Tongue (tissue), 2 donors: ENCODE results near the gene OPTC. TPM values are rescaled to one million over a fixed set of nuclear protein-coding genes. Genes with fewer than 3 reads are reported as not detected.

Experiments
- DNase-seq: peaks from one replicate; pipeline ENCODE4 v3.0.0-alpha.2; 2015
- total RNA-seq: library from RNA; depleted of rRNA; stranded (reverse); fragments of >200 nt; gene quantifications from one replicate; pipeline ENCODE4 v1.2.3, GENCODE V29; 2014

The OPTC gene
- total RNA-seq, 1 donor from 2014 or later = not detected

DNA sequence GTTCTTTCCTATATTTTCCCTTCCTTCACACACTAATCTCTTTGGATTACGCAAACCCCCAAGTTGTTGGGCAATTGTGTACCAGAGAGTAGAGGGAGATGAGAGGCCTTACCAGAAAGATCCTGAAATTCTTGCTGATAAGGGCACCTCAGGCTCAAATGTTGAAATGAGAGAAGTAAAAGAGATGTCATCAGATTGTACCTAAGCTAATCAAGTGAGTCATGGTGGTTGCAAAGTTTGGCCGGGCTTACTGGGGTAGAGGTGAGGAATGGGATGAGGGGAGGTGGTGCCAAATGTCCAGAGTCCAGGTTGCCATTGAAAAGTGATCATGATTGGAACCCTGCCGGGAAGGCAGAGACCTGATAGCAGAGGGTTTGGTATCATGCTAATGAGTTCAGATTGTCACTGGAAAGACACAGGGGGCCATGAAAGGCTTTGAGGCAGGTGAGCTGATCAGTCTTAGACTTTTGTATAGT, 43.1 kb downstream of the OPTC start:
- no peak for DNase-seq

DNA sequence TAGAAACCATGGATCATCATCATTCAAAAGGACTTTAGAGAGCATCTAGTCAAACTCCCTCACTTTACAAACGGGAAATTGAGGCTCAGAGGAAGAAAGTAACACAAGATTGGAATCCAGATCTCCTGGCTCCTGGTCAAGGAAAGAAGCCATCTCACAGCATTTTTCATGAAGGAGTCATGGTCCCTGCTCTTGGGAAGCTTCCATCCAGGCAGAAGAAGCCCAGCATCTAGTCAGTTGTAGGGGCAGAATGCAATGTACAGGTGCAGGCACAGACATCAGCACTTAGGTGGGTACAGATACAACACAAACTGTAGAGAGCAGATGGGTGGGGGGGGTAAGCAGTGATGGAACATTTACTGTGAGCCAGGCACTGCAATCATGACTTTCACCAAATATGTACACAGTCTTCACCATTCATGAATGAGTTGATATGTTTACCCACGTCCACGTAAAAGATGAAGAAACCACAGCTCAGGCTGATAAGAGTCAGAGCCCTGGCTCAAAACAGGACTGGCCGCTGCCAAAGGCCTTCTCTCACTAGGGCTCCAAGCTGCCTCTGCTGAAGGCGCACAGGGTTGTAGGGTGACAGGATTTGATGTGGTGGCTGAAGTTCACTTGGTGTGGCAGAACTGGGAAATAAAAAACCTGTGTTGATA, 44.0 kb downstream of the OPTC start:
- no peak for DNase-seq

DNA sequence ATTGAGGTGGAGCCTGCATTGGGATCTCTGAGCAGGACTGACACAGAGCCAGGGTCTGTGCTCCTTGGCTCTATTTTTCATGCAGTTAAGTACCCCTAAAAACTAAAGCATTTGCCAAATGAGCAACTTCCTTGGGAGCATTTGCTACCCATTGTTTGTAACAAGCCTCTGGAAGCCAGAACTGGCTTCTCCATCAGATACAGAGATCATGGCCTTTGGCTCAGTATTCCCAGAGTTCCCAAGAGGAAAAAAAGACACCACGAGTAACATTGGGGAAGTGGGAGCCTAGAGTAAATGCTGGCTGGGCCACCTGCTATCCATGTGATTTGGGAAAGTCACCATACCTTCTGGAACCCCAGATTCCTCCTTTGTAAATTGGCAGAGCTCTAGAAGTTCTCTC, 44.8 kb downstream of the OPTC start:
- DNase-seq = no peak

DNA sequence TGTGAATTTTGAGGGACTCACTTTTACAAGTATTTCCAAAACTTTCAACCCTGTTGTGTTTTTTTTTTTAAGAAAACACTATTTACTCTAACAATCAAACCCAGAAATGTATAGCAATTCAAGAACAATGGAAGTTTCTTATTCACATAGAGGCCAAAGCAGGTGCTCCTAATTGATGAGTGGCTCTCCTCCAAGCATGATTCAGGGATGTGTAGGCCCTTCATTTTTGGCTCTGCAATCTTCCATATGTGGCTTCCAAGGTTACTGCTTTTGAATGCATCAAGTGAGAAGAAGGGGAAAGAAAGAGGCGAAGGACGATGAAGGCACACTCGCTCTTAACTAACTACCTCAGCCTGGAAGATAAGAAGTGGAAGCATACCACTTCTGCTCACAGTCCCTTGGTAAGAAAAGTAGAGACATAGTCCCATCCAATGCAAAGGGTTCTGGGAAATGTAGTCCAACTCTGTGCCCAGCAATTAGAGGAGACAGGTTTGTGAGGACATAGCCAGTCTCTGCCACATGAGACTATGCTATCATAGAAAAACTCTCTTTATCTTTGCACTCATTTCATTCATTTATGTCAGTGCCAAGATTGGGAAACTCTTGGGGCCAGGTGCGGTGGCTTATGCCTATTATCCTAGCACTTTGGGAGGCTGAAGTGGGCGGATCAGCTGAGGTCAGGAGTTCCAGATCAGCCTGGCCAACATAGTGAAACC, 46.0 kb downstream of the OPTC start:
- peak; percentile 61 for DNase-seq

DNA sequence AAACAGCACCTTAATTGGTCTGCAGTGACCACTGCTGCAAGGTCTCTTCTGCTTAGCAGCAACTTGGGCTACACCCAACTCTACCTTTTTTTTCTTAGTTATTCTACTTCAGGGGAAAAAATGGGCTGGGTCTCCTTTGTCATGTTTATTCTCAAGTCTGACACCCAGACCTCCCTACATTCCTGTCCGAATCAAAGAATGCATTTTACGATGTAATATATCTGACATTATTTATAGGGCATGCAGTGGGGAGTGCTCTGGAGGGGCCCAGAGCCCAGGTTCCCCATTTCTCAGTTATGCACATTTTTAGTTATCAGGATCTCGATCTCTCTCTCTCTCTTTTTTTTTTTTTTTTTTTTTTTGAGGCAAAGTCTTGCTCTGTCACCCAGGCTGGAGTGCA, 50.5 kb downstream of the OPTC start:
- DNase-seq = no peak

DNA sequence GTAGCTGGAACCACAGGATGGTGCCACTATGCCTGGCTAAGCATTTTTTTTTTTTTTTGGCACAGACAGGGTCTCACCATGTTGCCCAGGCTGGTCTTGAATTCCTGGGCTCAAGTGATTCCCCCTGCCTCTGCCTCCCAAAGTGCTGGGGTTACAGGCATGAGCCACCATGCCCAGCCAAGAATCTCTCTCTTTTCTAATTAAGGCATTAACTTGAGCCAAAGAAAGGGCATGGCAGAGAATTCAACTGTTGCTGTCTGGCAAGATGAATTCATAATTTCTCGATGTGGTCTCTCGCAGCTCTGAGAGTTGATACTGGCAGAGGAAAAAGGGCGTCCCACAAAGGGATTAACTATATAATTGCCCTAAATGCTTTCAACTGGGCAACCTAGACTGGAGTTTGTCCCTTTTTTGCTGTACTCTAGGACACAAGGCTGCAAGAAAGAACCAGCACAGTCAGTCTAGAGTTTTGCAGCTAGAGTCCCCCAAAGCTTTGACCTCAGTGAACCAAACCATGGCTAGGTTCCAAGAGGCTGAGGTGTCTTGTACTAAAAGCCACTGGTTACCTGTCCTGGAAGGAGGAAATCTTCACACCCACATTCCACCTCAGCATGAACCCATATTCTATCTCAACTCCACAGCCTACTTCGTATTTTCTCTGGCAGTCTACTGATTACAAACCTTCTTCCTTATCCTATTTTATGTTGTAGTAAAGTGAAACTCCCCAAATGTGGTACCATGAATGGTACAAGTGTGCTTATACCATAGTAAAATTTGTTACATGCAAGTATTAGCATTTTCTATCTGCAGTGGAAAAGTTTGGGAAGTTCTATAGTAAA, 51.2 kb downstream of the OPTC start:
- DNase-seq = peak; percentile 78

DNA sequence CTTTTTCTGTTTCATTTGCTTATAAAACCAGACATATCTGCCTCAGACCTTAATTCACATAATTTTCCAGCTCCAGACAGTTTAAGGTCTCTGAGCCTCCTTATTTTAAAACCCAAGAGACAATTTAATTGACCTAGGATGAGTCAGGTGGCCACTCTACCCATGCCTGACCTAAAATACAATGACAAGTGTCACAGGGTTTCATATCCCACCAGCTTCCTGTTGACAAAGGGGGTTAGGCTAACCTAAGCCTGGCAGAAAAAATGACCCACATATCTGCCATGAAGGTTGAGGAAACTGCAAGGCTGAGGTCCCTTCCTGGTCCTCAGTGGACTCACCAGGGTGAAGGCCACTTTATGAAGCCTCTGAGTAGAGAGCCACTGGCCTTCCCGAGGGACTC, 52.3 kb downstream of the OPTC start:
- DNase-seq = no peak

DNA sequence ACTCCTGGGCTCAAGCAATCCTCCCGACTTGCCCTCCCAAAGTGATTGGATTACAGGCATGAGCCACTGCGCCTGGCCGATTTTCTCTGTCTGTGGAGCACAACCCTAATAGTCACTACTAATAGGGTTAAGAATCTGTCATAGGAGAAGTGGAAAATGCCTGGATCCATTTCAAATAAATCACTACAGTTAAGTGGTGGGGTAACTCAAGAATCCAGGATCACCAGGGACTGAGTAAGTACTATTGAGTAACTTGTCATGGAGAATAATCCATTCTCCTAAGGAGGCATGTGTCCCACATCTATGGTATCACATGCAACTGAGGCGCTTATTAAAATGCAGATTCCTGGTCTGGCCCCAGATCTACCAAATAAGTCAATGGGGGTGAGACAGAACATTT, 53.2 kb downstream of the OPTC start:
- DNase-seq = peak; percentile 52

DNA sequence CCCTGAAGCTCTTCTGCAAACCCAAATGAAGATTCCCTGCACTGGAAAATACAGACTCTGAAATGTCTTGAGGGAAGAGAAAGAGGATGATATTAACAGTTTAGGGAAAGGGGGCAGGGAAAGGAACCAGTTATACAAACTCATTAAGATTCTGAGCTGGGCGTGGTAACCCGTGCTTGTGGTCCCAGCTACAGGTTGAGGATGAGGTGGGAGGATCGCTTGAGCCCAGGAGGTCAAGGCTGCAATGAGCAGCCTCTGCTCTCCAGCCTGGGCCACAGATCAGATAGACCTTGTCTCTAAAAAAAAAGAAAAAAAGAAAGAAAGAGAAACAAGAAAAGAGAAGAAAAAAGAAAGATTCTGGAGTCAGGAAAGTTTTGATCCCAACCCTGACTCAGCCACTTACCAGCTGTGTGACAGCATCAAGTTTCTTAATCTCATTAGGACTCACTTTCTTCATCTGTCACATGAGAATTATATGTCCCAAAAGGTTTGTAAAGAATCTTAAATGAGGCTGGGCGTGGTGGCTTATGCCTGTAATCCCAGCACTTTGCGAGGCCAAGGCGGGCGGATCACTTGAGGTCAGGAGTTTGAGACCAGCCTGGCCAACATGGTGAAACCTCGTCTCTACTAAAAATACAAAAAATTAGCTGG, 53.9 kb downstream of the OPTC start:
- peak; percentile 57 for DNase-seq

DNA sequence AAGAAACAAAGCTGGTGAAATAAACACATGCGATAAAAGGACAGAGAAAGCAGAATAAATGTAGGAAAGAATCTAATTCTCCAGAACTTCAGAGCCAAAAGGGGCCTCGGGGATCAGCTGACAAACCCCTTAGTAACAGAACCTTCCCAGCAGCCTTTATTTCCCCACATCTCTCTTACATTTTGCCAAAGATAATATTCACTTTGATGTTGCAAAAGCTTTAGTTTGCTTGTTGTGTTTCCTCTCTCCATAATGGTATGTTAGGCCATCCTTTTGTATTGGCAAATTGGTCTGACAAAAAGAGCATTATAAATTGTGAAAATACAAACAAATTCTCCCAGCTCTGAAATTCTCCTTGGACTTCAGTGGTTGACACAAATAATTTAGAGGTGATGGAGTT, 54.9 kb downstream of the OPTC start:
- DNase-seq = no peak

DNA sequence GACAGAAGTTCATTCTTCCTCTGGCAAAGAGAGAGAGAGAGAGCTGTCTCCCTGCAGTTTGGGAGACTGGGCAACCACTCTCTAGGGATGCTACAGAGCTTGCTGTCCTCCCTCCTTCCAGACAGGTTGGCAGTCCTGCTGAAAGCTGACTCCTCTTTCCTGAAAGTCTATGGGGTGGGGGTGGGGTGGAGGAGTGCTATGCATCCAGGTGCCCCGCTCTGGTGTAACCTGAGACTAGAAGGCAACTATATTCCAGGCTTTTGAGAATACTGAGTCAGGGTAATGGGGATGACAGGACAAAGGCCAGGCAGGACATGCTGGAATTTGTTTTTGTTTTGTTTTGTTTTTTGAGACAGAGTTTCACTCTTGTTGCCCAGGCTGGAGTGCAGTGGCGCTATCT, 55.4 kb downstream of the OPTC start:
- DNase-seq = no peak

DNA sequence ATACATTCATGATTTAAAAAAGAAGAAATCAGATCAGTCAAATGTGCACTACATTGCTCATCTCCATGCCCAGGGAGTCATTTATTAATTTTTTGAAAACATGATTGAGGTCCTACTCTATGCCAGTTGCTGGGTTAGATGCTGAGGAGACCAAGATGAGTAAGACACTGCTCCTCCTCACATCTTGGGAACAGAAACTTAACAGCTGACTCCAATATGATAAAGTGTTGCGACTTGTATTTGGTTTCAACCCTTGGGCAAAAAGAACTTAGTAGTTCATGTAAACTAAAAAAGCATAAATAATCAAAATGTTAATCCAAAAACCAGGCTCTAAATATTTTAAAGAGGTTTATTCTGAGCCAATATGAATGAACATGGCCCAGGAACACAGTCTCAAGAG, 56.9 kb downstream of the OPTC start:
- no peak for DNase-seq

DNA sequence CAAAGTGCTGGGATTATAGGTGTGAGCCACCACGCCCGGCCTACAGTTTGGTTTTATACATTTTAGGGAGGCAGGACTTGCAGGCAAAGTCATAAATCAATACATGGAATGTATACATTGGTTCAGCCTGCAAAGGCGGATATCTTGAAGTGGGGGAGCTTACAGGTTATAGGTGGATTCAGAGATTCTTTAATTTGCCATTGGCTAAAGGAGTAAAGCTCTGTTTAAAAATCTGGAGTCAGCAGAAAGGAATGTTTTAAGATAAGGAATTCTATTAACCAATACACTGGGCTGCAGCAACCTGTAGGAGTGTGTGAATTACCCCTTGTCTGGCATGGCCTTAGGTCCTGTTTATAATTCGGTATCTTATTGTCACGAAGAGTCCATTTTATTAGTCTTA, 57.6 kb downstream of the OPTC start:
- DNase-seq = no peak

DNA sequence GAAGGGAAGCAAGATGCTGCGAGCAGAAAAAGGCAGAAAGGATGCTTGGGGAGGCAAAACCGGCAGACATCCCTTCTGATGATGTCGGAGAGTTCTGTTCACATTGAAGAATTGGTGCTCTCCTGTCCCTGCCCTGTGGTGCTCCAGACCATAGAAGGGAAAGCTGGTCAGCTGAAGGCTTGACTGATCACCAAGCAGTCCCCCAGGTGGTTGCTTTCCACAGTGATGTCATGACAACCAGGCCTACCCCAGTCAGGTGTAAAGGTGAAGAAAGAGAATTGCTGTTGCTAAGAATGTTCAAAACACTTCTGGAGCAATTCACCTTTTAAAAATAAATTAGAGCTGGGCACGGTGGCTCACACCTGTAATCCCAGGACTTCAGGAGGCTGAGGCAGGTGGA, 59.5 kb downstream of the OPTC start:
- no peak for DNase-seq

DNA sequence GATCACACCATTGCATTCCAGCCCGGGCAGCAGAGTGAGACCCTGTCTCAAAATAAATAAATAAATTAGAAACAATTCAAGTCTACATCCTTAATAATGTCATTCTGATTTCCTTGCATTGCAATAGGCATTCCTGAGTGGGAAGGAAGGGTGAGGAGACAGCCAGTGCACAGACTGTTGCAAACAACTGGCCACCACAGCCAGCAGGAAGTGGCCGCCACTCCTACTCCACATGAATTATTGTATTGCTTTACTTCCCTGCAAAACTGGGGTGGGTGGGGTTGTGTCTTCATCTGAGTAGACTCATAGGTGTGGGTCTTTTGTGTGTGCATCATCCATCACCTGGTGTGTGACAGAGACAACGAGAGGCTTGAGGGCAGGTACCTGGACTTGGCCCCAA, 60.1 kb downstream of the OPTC start:
- DNase-seq = no peak

DNA sequence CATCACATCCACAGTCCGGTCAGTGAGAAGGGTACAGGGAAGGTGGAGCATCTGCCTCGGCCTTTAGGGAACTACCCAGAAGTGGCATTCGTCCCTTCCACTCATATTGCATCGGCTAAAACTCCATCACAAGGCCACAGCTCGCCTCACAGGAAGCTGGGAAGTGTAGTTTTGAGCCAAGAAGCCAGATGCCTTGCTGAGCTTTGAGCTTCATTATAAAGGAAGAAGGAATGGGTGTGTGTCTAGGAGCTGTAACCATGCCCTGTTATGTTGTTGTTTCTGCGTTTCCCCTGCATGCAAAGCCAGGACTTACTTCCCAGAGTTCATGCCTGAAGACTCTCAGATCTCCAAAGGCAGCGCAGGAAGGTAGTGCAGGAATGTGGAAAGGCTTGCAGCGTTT, 61.1 kb downstream of the OPTC start:
- peak; percentile 50 for DNase-seq

DNA sequence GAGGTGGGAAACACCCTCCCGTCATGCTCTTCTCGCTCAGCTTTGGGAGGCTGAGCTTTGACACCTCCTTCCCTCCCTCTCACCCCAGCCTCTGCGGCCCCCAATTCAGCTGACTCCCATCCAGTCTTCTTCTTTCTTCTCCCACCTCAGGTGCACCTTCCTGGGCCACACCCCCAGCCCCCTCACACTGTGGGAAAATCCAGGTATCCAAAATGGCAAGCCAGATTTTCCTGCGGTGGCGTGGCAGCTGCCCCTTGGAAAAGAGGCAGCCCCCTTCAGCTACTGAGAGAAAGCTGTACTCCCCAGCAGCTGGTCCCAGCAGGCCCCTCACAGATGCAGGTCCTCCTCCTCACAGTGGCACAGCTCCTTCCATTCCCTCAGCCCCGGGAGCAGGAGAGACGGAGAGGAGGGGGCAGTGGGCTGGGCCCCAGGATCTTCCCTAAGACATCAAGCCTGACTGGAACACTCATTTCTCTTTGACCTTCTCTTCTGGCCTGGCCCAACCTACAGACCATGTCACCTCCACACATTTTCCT, 61.6 kb downstream of the OPTC start:
- DNase-seq = peak; percentile 73

DNA sequence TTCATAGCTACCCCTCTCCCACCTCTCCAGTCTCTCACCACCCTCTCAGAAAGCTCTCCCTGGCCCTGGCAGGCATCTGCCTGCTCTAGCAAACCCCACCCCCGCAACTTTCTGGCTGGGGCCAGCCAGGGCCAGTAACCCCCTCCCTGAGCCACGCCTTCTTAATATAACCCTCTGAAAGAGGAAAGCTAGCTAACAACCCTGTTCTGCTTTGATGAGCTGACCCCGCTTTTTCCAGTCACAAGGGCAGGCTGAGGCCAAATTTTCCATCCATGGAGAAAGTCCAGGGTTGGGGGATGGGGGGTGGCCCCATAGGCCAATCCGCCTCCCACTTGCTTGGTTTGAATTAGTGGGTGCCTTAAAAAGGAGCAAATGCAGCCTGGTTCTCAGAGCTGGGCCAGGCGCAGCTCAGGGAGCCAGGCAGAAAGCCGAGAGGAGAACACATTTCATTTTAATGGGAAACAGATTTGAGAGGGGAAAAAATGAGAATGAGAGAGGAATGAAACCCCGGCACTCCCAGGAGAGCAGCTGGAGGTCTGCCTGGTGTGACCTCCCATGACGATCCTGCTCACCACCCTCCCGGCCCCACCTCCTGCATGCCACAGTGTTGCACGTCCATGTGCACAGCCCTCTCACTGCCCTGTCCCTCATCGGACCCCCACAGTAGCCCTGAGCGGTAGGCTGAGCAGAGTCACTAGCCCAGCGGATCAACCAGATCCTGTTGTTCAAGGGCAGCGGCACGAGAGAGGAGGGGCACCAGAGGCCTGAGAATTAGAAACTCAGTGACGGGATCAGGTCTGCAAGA, 62.3 kb downstream of the OPTC start:
- peak; percentile 74 for DNase-seq

DNA sequence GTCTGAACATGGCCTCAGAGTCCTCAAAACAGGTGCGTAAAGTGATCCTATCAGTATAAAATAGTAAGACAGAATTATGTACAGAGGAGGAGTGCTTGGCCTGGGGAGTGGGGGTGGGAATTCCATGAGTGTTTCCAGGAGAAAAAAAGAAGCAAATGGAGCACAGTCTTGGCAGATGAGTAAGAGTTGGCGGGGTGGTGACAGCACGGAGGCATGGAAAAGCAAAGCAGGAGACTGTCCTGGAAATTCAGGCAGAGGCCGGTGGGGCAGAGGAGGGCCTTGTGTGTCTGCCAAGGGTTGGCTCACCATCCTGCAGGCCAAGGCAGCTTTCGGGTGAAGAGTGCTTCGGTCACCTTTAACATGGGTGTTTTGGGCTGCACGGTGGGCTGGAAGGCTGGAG, 63.4 kb downstream of the OPTC start:
- peak; percentile 38 for DNase-seq

DNA sequence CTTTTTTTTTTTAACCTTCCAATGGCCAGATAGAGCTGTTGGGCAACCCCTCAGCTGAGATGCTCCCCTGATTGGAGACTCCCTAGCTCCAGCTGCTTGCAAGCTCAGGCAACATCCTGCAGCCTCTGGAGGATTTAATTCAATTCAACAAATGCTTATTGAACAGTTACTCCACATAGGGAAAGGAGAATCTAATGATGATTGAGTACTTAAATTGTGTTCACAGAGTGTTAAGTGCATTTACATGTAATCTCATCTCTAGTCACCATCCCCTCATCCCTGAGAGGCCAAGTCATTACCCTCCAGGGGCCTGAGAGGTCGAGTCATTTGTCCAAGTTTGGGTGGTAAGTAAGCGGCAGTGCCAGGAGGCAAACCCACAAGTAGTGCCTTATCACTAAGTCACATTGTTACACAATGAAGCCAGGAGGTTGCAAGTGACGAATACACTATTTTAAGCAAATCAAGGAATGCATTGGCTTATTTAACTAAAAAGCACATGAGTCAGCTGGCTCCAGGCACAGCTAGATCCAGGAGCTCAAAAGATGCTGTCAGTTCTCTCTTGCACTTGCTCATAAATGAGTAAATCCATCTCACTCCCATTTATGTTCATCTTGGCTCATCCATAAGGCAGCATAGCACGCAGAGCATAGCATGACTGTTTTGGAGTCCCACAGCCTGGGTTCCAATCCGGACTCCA, 64.3 kb downstream of the OPTC start:
- DNase-seq = peak; percentile 9
